HCT116 (cell line): ENCODE results near the gene FAM162A.

ENCODE experiments used
- CTCF ChIP-seq, 3 experiments: fragments of 200-600 bp in 1 of 3; sonication (generic) in 1 of 3; IDR thresholded peaks in 2 of 3; conservative IDR thresholded peaks in 1 of 3; 2 replicates each; pipeline ENCODE4 v1.5.1; 2012 to 2017; ENCODE audit warnings: low read depth in 2 of 3, low read length in 2 of 3, antibody characterized with exemption in 1 of 3, borderline replicate concordance in 1 of 3, control low read depth in 1 of 3, mild to moderate bottlenecking in 1 of 3, mixed read lengths in 1 of 3, mixed run types in 1 of 3, moderate library complexity in 1 of 3; ENCODE audit not compliant: insufficient read depth in 1 of 3
- EGR1 ChIP-seq: IDR thresholded peaks from 2 replicates; pipeline ENCODE4 v1.6.1; 2012; ENCODE audit warnings: low read depth
- EZH2phosphoT487 ChIP-seq: fragments of 200-600 bp; IDR thresholded peaks from 2 replicates; pipeline ENCODE4 v1.6.1; 2018; ENCODE audit warnings: antibody characterized with exemption, borderline replicate concordance
- MAX ChIP-seq: IDR thresholded peaks from 2 replicates; pipeline ENCODE4 v1.6.1; 2012
- POLR2A ChIP-seq: IDR thresholded peaks from 2 replicates; pipeline ENCODE4 v1.7.0; 2011; ENCODE audit warnings: borderline replicate concordance; ENCODE audit not compliant: insufficient read depth, insufficient read length; ENCODE audit errors: extremely low read depth
- POLR2AphosphoS5 ChIP-seq: IDR thresholded peaks from 2 replicates; pipeline ENCODE4 v1.6.1; 2011; ENCODE audit warnings: mild to moderate bottlenecking, low read depth, low read length, moderate library complexity
- RAD21 ChIP-seq: IDR thresholded peaks from 2 replicates; pipeline ENCODE4 v1.6.1; 2012; ENCODE audit warnings: low read depth, mild to moderate bottlenecking
- REST ChIP-seq: IDR thresholded peaks from 2 replicates; pipeline ENCODE4 v1.6.1; 2012; ENCODE audit warnings: low read depth
- SP1 ChIP-seq: IDR thresholded peaks from 2 replicates; pipeline ENCODE4 v1.6.1; 2012; ENCODE audit warnings: low read depth
- SRF ChIP-seq: IDR thresholded peaks from 2 replicates; pipeline ENCODE4 v1.6.1; 2012; ENCODE audit warnings: low read depth
- TF ChIP-seq, protein P1 (sequence below): IDR thresholded peaks from 2 replicates; pipeline ENCODE4 v1.6.1; 2012
- TF ChIP-seq, protein P2 (sequence below): IDR thresholded peaks from 2 replicates; pipeline ENCODE4 v1.6.1; 2011; ENCODE audit warnings: mild to moderate bottlenecking, low read length, moderate library complexity; ENCODE audit not compliant: insufficient replicate concordance; ENCODE audit errors: extremely low read depth

DNA sequence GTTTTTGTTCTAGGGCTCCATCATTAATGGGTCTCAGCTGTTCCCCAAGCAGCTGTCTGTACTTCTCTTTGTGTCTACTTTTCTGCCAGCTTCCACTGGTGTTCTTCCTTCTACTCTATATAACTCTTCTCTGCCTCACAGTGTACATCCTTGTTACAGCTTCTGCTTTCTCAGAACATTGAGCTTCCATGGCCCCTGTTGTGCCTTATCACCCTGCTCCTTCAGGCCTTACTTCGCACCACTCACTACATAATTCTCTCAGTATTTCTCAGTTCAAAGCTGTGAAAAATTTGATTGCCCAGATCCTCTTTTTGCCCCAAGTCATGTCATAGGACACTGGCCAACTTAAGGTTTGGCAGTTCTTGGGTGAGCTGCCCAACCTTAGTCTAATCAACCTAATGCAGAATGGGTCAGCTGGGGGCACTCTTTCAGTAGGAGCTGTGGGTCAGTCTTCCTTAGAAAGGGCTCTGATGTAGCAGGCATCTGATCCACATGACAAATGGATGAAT is 30.0 kb upstream of the FAM162A start:
- TF ChIP-seq REST (no peak), RAD21 (no peak), CTCF (IDR thresholded peaks at IDR 0.05 in 2 of 3, conservative IDR thresholded peaks at IDR 0.05 in 1 of 3; ENCODE audit: borderline replicate concordance in 1 of 3, insufficient read depth in 1 of 3, low read depth in 2 of 3, low read length in 2 of 3) (no peak), POLR2A (no peak), MAX (no peak), EZH2phosphoT487 (no peak), SRF (no peak), POLR2AphosphoS5 (no peak), EGR1 (no peak), SP1 (no peak)
- TF ChIP-seq, protein P1, sequence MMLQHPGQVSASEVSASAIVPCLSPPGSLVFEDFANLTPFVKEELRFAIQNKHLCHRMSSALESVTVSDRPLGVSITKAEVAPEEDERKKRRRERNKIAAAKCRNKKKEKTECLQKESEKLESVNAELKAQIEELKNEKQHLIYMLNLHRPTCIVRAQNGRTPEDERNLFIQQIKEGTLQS = no peak
- TF ChIP-seq, protein P2, sequence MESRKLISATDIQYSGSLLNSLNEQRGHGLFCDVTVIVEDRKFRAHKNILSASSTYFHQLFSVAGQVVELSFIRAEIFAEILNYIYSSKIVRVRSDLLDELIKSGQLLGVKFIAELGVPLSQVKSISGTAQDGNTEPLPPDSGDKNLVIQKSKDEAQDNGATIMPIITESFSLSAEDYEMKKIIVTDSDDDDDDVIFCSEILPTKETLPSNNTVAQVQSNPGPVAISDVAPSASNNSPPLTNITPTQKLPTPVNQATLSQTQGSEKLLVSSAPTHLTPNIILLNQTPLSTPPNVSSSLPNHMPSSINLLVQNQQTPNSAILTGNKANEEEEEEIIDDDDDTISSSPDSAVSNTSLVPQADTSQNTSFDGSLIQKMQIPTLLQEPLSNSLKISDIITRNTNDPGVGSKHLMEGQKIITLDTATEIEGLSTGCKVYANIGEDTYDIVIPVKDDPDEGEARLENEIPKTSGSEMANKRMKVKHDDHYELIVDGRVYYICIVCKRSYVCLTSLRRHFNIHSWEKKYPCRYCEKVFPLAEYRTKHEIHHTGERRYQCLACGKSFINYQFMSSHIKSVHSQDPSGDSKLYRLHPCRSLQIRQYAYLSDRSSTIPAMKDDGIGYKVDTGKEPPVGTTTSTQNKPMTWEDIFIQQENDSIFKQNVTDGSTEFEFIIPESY = no peak
